ENCODE results near the gene DDX4. TPM values are rescaled to one million over a fixed set of nuclear protein-coding genes. Genes with fewer than 3 reads are reported as not detected.
"Not testable (repeated sequence)": the region's sequence is repeated elsewhere in the genome, so short reads cannot be mapped to it uniquely, and the experiment has no call there.

DDX4 gene
- total RNA-seq, 3 donors from 2014 or later, result not detected

GRCh38 chr5:55771175-55771655, 33.4 kb downstream of the DDX4 start:
- no peak overlapping the region for H3K4me3 ChIP-seq
- DNase-seq (no peak), ATAC-seq (no peak)
- no peaks in the 10 kb centered on the region for H3K9me3 ChIP-seq
- no peaks in the 10 kb centered on the region for H3K4me1 ChIP-seq (ENCODE audit: low read depth)
- intact Hi-C loops (cut with DNase I, micrococcal nuclease), result no loop called here
- no peak for TF ChIP-seq CTCF (IDR thresholded peaks at IDR 0.05)
- no peaks in the 10 kb centered on the region for H3K36me3 ChIP-seq (ENCODE audit: low read depth)

GRCh38 chr5:55773057-55773456, 35.2 kb downstream of the DDX4 start:
- no peak for TF ChIP-seq CTCF (IDR thresholded peaks at IDR 0.05)
- intact Hi-C loops (cut with DNase I, micrococcal nuclease), result no loop called here
- Histone ChIP-seq H3K4me3 (no peak overlapping the region), H3K9me3 (no peaks in the 10 kb centered on the region), H3K36me3 (ENCODE audit: low read depth) (no peaks in the 10 kb centered on the region), H3K4me1 (ENCODE audit: low read depth) (no peaks in the 10 kb centered on the region)
- ATAC-seq (no peak), DNase-seq (no peak)

DNA sequence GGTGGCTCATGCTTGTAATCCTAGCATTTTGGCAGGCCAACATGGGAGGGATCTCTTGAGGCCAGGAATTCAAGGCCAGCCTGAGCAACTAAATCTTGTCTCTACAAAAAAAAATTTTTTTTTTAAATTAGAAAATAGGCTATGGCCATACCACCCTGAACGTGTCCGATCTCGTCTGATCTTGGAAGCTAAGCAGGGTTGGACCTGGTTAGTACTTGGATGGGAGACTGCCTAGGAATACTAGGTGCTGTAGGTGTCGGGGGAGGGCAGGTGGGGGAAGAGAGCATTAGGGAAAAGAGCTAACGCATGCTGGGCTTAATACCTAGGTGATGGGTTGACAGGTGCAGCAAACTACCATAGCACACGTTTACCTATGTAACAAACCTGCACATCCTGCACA, 39.5 kb downstream of the DDX4 start:
- no peak for ATAC-seq
- Histone ChIP-seq H3K36me3 (ENCODE audit: low read depth) (no peaks in the 10 kb centered on the region), H3K4me1 (ENCODE audit: low read depth) (no peaks in the 10 kb centered on the region), H3K4me3 (no peak overlapping the region), H3K9me3 (no peaks in the 10 kb centered on the region)
- intact Hi-C loops (cut with DNase I, micrococcal nuclease), result no loop called here
- DNase-seq, result no peak
- no peak for TF ChIP-seq CTCF (IDR thresholded peaks at IDR 0.05)

DNA sequence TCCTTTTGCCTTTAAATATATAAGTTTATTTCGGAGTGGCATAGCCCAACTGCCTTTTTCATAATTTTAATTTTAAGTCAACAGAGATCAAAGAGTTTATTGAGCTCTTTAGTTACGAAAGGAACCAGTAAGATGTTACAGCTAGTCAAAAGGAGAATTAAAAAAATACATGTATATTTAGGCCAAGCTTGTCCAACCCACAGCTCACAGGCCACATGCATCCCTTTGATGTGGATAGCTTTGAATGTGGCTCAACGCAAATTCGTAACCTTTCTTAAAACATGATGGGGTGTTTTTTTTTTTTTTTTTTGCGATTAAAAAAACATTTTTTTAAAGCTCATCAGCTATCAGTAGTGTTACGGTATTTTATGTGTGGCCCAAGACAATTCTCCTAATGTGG, 63.1 kb downstream of the DDX4 start:
- ATAC-seq (no peak), DNase-seq (no peak)
- H3K36me3 ChIP-seq (ENCODE audit: low read depth), result no peaks in the 10 kb centered on the region
- no peaks in the 10 kb centered on the region for H3K4me1 ChIP-seq (ENCODE audit: low read depth)
- TF ChIP-seq CTCF (IDR thresholded peaks at IDR 0.05), result no peak
- H3K9me3 ChIP-seq, result no peaks in the 10 kb centered on the region
- H3K4me3 ChIP-seq, result no peak overlapping the region
- intact Hi-C loops (cut with DNase I, micrococcal nuclease), result no loop called here

DNA sequence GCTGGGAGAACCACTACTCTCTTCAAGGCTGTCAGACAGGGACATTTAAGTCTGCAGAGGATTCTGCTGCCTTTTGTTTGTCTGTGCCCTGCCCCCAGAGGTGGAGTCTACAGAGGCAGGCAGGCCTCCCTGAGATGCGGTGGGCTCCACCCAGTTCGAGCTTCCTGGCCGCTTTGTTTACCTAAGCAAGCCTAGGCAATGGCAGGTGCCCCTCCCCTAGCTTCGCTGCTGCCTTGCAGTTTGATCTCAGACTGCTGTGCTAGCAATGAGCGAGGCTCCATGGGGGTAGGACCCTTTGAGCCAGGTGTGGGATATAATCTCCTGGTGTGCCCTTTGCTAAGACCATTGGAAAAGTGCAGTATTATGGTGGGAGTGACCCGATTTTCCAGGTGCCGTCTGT, 71.0 kb downstream of the DDX4 start:
- H3K9me3 ChIP-seq; ATAC-seq; H3K4me1 ChIP-seq (ENCODE audit: low read depth); DNase-seq; H3K36me3 ChIP-seq (ENCODE audit: low read depth); H3K4me3 ChIP-seq; intact Hi-C loops (cut with DNase I, micrococcal nuclease): not testable (repeated sequence)

GRCh38 chr5:55815939-55816338, 78.1 kb downstream of the DDX4 start:
- H3K4me3 ChIP-seq; H3K36me3 ChIP-seq (ENCODE audit: low read depth); ATAC-seq; DNase-seq; H3K4me1 ChIP-seq (ENCODE audit: low read depth); H3K9me3 ChIP-seq; intact Hi-C loops (cut with DNase I, micrococcal nuclease): not testable (repeated sequence)

DNA sequence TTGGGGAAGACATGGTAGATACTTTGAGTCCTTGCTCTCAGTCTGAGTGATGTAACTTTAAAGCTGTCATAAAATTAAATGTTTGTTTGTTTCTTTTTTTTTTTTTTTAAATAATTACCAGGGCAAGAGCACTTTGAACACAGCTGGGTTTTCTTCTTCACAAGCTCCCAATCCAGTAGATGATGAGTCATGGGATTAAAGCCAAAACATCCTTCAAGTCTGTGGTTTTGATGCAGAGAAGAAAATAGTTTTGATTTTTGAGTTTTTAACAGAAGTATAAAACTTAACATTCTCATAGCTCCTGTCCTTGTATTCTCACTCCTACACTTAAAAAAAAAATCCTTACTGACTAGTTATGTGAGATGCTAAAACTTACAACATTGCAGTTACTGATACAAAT, 78.5 kb downstream of the DDX4 start:
- H3K9me3 ChIP-seq, result no peaks in the 10 kb centered on the region
- no peaks in the 10 kb centered on the region for H3K36me3 ChIP-seq (ENCODE audit: low read depth)
- intact Hi-C loops (cut with DNase I, micrococcal nuclease), result no loop called here
- no peak for DNase-seq
- no peaks in the 10 kb centered on the region for H3K4me1 ChIP-seq (ENCODE audit: low read depth)
- no peak for ATAC-seq
- TF ChIP-seq CTCF (IDR thresholded peaks at IDR 0.05), result no peak
- H3K4me3 ChIP-seq, result no peak overlapping the region

All from mucosa of descending colon (tissue), 3 donors.